ENCODE results near the gene VPS8.

- TF ChIP-seq POLR2A (IDR thresholded peaks at IDR 0.05; ENCODE audit: low read depth, low read length) (no peak), POLR2AphosphoS5 (IDR thresholded peaks at IDR 0.05; ENCODE audit: low read depth, low read length) (no peak)
Observed at GRCh38 chr3:184914628-184915027, 102.7 kb downstream of the VPS8 start.

Measured in GM12891 (cell line).